ENCODE data around the gene MAPKBP1.

- TF ChIP-seq POLR2AphosphoS5 (IDR thresholded peaks at IDR 0.05) (no peak), CTCF (IDR thresholded peaks at IDR 0.05) (no peak)
Measured at GRCh38 chr15:41727143-41727542, 47.1 kb upstream of the MAPKBP1 start.
